Stimulated activated CD8-positive, alpha-beta memory T cell treated with anti-CD3 and anti-CD28 coated beads, Interleukin-7, amount 100 ng/mL, for 1 hour (primary cell): ENCODE measurements around the gene ANKLE1.

Experiments
- DNase-seq, 2 donors: peaks; one replicate each; pipeline ENCODE4 v3.0.0-alpha.2; 2020; ENCODE audit warnings: low read depth in 2 of 2

Gene ANKLE1

GRCh38 chr19:17325881-17326594 is 44.3 kb downstream of the ANKLE1 start:
- DNase-seq = no peak

GRCh38 chr19:17326595-17326966 is 44.9 kb downstream of the ANKLE1 start:
- DNase-seq = no peak

DNA sequence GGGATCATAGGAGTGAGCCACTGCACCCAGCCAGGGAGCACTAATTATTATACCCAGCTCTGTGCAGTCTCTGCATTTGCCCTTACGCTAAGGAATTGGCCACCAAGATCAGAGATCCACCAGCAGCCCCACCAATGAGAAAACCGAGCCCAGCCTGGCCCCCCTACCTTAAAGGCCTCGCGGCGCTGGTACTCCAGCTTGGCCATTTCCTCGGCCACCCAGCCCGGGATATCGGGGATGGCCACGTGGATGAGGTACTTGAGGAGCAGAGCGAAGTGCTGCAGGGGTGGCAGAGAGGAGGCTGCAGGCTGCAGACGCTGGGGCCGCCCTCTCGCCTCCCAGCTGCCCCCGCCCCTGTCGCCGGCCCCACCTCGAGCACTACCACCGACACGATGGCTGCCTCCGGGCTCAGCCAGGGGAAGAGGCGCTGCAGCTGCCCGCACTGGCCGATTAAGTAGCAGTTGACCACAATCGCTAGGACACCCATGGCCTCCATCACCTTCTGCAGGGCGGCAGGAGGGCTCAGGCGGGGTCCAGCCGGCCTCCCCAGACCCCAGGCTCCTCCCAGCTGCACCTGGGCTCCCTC is 45.5 kb downstream of the ANKLE1 start:
- no peak for DNase-seq

DNA sequence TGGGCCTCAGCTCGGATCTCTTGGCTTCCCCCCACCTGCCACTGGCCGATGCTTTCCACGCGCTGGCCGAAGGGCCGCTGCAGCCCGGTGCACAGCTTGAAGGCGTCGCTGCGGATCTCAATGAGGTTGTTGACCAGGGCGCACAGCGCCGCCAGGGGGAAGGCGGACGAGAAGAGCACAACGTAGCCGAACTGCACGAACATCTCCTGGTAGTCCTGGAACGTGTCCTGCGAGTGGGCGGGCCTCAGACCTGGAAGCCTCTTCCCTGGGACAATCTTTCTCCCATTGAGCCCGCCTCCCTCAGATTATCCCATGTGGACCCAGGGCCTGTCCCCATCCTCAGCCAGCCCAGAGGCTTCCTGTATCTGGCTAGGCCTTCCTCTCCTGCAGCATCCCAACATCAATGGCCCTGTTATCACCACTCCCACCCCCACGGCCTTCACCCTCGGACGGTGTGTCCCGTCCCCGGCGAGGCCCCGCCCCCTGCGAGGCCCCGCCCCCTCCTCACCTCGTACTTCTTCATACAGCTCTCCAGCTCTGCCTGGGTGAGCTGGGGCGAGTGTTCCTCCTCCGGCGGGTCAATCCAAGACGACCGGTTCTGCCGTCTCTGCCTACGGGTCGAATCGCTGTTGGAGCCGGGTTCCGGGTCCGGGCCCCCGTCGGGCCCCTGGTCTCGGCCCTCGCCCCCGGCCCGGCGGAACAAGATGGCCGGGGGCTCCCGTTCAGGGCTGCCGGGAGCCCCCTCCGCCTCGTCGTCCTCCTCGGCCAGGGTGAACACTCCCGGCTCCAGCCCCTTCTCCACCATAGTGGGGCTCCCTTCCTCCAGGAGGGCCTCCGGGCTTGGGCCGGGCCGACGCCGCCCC is 46.2 kb downstream of the ANKLE1 start:
- DNase-seq = no peak

GRCh38 chr19:17328517-17329365 is 47.0 kb downstream of the ANKLE1 start:
- no peak for DNase-seq

DNA sequence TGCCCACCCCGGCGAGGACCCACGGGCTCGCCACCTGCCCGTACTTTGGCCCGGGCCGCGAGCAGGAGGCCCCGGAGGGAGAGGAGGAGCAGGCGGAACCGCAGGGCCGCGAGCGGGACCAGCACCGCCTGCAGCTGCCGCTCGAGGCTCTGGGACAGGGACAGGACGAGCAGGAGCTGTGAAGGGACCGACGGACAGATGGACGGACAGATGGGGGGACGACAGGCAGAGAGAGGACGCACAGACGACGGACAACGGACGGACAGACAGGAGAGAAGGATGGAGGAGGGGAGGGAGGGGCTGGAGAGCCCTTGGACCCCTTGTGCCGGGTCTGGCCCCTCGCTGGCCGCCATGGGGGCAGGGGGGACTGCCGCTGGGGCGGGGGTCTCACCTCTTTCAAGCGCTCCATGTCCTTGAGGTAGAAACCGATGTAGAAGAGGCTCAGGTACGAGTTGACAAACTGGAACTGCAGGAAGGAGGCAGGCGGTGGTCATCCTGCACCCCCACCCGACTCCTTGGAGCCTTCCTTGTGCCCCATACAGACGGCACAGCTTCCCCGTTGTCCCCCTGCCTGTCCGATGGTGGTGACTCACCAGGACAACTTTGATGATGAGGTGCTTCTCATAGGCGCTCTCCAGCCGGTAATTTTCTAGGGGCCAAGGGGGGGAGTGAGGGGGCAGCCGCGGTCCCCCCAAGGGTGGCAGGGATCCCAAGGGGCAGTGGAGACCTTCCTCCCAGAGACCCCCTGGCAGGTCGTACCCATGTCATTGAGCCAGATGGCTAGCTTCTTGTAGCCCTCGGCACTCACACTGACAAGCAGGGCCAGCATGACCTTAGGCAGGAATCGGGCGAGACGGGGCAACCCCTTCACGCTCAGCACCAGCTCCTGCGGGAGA is 47.9 kb downstream of the ANKLE1 start:
- DNase-seq = no peak

- DNase-seq = no peak
Observed at GRCh38 chr19:17330262-17331044, 48.8 kb downstream of the ANKLE1 start.

GRCh38 chr19:17331045-17331558 is 49.4 kb downstream of the ANKLE1 start:
- no peak for DNase-seq

- DNase-seq = no peak
Observed at GRCh38 chr19:17332360-17332676, 50.6 kb downstream of the ANKLE1 start.

DNA sequence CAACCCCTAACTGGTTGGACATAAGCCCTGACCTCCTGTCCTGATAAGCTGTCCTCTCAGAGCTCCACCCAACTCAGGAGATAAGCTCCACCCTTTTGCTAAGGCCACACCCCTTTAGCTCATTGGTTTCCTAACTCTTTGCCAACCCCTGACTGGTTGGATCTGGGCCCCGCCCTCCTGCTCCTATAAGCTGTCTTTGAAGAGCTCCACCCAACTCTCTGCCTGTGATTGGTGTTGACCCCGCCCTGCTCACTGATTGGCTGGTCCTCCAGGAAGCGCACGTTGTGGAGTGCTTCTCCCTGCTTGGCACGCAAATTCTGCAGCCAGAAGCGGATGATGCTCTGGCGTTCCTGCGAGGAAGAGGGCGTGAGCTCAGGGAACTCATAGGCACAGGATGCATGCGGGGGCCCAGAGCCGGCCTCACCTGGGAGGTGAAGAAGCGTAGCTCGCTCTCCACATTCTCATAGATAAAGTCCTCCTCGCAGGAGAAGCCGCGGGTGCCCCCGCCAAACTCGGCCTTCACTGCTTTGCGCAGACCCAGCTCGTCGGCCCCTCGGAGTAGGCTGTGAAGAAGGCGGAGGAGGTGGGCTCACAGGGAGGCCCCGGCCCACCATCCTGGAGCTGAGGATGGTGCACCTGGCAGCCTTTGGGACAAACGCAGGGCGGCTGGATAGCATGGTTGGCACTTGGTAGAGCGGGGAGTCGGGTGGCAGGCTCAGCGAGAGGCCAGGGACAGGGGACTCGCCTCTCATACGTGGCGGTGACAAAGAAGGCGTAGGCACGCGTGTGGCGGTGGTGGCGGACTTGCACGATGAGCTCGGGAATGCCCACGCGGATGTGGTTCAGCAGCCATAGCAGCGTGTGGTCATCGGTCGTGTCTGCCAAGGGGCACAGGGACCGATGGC is 51.2 kb downstream of the ANKLE1 start:
- no peak for DNase-seq

DNA sequence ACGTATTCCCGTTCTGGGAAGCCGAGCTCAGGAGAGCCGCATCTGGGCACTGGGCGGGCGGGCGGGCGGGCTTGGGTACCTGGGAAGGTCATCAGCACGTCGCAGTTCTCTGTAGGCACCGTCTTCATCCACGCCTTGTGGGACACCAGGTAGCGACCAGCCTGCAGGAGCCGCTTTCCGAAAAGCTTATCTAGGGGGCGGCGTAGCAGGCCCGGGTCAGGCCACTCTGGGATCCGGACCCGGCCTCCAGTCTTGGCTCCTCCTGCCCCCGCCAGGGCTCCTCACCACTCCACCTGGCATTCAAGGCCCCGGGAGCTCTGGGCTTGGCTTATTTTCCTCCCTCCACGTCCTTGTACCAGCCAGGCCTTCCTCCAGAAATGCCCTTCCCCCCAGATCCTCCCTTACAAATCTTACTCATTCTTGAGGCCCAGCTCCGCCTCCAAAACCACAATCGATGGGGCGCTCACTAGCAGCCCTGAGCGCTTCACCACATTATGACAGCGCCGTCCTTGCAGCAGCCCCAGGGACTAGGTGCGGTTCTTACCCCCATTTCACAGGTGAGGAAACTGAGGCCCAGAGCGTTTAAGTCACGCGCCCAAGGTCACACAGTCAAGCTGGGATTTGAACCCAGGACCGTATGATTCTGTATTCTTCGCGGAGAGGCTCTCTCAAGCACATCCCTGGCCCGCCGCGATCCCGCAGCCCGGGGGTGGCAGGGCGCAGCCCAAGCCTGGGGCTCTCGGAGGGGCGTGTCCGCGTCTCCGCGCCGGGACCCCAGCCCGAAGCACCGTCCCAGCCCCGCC is 52.1 kb downstream of the ANKLE1 start:
- peak in 1 of 2 donors; percentile 44 for DNase-seq

- DNase-seq = peak; percentile 88 to 92
Observed at GRCh38 chr19:17334414-17335409, 53.0 kb downstream of the ANKLE1 start, which contains the start of gene ANO8. TSS of gene ANO8 (minus strand) at chr19:17334855. CDS start at chr19:17334670, 185 bp downstream.

DNA sequence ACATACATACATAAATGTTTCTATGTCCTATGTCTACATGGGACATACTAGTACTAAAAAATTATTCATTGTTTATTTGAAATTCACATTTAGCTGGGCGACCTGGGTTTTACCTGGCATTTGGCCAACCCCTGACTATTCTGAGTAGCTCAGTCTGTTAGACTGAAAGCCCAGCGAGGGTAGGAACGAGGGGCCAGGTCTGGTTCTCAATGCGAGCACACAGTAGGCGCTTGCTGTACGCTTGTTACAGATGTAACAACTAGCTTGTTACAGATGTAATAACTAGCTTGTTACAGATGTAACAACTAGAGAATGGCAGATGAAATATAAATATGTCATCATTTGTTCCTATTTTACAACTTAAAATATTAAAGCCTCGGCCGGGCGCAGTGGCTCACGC is 53.9 kb downstream of the ANKLE1 start:
- no peak for DNase-seq
